Lower leg skin (tissue), 3 donors: Measurements from ENCODE around the gene SLC35A4.

Source experiments
- POLR2A ChIP-seq, 2 donors: fragments of 450-650 bp; IDR thresholded peaks; one replicate each; pipeline ENCODE4 v1.6.1; 2016 to 2017; ENCODE audit warnings: antibody characterized with exemption in 2 of 2, mild to moderate bottlenecking in 1 of 2, moderate library complexity in 1 of 2
- TF ChIP-seq, protein P1 (sequence below), 3 donors: fragments of 450-650 bp; IDR thresholded peaks; one replicate each; pipeline ENCODE4 v1.5.1; 2016; ENCODE audit warnings: antibody characterized with exemption in 3 of 3, mild to moderate bottlenecking in 3 of 3, moderate library complexity in 2 of 3

DNA sequence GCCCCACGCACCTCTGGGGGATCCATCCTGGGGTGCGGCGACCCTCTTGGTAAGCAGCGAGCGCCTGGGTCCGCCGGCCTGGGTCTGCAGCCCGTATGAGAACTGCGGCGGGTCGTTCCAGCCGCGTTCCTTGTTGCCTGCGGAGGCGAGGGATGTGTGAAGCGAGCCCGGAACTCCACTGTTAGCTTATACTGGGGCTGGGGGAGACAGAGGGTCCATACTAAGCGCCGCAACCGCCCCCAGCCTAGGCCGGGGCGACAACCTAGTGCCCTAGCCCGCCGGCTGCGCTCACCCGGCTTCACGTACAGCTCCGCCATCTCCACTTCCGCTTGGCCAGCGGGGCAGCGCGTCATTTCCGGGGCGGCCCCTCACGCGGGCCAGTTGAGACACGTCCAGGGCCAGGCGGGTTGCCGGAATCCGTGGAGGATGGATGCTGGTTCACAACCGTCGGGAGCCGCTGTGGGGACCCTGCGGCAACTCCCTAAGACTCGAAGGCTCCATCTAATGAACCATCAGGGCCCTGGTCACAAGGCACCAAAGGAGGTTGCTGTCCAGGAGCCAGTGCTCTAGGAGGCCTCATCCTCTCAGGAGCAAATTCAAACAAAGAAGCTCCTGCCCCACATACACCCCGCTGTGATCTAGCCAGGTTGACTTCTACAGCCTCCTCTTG is 7.4 kb upstream of the SLC35A4 start, which contains the start of gene SRA1:
- TF ChIP-seq, protein P1, sequence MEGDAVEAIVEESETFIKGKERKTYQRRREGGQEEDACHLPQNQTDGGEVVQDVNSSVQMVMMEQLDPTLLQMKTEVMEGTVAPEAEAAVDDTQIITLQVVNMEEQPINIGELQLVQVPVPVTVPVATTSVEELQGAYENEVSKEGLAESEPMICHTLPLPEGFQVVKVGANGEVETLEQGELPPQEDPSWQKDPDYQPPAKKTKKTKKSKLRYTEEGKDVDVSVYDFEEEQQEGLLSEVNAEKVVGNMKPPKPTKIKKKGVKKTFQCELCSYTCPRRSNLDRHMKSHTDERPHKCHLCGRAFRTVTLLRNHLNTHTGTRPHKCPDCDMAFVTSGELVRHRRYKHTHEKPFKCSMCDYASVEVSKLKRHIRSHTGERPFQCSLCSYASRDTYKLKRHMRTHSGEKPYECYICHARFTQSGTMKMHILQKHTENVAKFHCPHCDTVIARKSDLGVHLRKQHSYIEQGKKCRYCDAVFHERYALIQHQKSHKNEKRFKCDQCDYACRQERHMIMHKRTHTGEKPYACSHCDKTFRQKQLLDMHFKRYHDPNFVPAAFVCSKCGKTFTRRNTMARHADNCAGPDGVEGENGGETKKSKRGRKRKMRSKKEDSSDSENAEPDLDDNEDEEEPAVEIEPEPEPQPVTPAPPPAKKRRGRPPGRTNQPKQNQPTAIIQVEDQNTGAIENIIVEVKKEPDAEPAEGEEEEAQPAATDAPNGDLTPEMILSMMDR (IDR thresholded peaks at IDR 0.05): no peak
- peak in 1 of 2 donors; percentile 40 for TF ChIP-seq POLR2A (IDR thresholded peaks at IDR 0.05)
